AG10803 (cell line): ENCODE results near the gene MAP7D1.

Experiments used
- DNase-seq: peaks from one replicate; pipeline ENCODE4 v3.0.0; 2010; ENCODE audit warnings: low read depth
- H3K4me3 ChIP-seq: 2 replicates; pipeline ENCODE4 v1.5.1; 2011; ENCODE audit warnings: mild to moderate bottlenecking, low read length, control low read depth
- TF ChIP-seq, protein P1 (sequence below): conservative IDR thresholded peaks from 2 replicates; pipeline ENCODE4 v1.5.1; 2011; ENCODE audit warnings: mild to moderate bottlenecking, low read length, control low read depth, inconsistent platforms

The MAP7D1 gene

DNA sequence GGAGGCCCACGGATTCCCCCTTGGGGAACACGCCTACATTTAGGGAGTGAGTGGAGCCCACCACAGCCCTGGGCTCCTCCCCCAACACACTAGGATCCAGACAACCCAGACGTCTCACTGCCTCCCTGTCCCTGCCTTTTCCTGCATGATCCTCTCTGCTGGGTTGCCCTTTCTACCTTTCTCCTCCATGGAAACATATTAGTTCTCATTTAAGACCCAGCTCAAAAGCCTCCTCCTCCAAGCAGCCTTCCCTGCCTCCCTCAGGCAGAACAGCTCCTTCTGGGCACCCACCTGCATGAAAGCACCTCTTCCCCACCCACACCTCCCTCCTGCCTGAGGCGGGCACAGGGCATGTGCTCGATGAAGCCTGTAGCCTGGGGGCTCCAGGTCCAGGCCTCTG lies 41.6 kb upstream of the MAP7D1 start:
- H3K4me3 ChIP-seq: no peak overlapping the region
- DNase-seq: no peak
- TF ChIP-seq, protein P1, sequence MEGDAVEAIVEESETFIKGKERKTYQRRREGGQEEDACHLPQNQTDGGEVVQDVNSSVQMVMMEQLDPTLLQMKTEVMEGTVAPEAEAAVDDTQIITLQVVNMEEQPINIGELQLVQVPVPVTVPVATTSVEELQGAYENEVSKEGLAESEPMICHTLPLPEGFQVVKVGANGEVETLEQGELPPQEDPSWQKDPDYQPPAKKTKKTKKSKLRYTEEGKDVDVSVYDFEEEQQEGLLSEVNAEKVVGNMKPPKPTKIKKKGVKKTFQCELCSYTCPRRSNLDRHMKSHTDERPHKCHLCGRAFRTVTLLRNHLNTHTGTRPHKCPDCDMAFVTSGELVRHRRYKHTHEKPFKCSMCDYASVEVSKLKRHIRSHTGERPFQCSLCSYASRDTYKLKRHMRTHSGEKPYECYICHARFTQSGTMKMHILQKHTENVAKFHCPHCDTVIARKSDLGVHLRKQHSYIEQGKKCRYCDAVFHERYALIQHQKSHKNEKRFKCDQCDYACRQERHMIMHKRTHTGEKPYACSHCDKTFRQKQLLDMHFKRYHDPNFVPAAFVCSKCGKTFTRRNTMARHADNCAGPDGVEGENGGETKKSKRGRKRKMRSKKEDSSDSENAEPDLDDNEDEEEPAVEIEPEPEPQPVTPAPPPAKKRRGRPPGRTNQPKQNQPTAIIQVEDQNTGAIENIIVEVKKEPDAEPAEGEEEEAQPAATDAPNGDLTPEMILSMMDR: no peak

DNA sequence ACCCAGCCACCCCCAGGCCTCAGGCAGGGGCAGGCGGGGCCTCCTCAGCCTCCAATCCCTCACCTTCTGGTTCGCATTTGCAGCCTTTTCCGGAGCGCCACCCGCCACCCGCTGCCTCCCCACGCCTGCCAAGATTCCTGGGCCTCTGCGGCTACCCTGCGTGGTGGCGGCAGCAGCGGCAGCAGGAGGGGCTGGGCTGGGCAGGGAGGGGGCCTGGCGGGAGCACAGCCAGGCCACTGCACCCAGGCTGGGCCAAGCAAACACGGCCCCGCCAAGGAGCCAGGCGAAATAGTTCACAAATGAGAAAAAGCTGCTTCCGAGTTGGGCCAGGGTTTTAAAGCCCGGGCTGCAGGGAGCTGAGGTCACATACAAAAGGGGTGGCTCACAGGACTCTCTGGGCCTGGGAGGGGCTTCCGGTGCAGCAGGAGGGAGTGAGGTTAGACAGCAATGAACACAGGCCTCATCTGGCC lies 40.7 kb upstream of the MAP7D1 start:
- DNase-seq: peak; percentile 97
- H3K4me3 ChIP-seq: no peak overlapping the region
- TF ChIP-seq, protein P1: no peak

DNA sequence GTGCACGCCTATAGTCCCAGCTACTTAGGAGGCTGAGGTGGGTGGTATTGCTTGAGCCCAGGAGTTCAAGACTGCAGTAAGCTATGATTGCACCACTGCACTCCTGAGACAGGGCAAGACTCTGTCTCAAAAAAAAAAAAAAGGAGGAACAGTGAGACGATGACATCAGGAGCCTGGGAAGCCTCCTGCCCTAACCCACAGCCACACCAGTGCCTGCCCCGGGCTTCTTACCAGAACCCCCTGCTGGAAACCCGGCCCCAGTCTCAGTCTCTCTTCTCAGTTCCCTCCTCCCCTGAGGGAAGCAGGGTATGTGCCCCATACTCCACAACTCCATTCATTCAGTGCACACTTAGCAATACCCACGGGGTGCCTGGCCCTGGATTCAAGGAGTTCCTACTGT lies 40.0 kb upstream of the MAP7D1 start:
- H3K4me3 ChIP-seq: no peak overlapping the region
- TF ChIP-seq, protein P1: no peak
- DNase-seq: peak; percentile 82

DNA sequence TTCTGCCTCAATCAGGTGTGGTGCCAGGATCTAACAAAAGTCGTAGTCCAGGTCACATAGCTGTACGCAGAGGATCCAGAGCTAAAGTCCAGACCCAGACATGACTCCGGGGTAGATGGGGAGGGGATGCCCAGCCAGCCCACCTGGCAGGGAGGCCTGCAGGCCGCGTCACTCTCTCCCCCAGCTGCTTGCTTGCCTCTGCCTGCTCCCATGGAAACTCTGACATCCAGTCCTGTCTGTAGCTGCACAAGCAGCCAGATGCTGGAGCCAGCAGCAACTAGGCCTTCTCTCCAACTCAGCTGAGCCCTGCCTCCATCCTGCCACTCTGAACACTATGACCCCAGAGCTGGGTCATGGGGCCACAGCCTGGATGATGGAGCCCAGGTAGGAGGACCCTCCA lies 39.1 kb upstream of the MAP7D1 start:
- TF ChIP-seq, protein P1: no peak
- DNase-seq: peak; percentile 54
- no peak overlapping the region for H3K4me3 ChIP-seq

DNA sequence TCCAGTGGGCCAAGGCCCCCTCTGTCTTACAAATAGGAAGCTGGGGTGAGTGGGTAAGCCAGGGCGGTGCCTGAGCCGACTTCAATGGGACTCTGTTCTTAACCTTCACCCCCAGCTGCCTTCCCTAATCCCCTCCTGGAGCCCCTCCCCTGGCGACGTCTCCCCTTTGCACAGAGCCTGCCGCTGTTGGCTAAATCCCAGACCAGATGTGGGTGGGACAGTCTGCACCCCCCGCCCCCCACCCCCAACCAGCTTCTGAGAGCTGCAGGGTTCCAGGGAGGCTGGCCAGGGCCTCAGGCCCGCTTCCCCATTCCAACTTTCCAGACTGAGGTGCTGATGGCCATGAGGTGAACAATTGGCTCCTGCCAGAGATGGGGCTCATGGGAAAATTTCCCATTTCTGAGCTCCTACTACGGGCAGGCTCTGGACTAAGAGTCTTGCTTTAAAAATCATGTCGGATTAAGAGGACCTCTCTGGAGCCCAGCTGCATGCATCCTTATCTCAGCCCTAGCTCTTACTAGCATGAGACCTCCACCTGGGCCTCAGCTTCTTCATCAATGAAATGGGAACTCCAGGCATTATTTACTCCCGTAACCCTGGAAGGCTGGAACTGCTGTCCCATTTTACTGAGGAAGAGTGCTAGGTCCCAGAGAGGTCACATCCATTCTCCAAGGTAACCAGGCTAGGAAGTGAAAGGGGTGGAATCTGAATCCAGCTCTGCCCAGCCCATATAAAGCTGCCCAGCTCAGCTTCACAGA lies 37.3 kb upstream of the MAP7D1 start:
- DNase-seq: no peak
- TF ChIP-seq, protein P1: no peak
- no peak overlapping the region for H3K4me3 ChIP-seq

DNA sequence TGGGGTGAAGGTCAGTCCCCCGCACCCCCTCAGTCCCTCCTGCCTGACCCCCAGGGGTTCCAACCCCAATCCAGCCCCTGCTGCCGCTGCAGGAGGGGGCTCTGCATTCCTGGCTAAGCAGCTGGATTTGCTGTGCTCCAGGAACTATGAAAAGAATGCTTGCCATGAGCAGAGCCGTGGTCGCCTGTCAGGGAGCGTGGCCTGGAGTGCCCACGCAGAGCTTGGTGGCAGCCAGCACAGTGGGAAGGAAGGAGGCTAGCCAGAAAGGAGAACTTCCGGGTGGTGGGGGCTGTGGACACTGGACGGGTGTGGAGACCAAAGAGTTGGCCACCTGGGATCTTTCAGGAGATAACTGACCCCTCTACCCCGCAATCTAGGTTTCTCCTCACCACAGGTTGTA lies 36.5 kb upstream of the MAP7D1 start:
- TF ChIP-seq, protein P1: no peak
- DNase-seq: peak; percentile 56
- H3K4me3 ChIP-seq: no peak overlapping the region
